ENCODE data around the gene HJV. TPM values are rescaled to one million over a fixed set of nuclear protein-coding genes. Genes with fewer than 3 reads are reported as not detected.
A peak's percentile ranks its signal among the peaks of the same experiment; 100 is the strongest.

The HJV gene
- total RNA-seq, 6 experiments from 2014 or later: 53.0 to 215 (median 109) TPM

DNA sequence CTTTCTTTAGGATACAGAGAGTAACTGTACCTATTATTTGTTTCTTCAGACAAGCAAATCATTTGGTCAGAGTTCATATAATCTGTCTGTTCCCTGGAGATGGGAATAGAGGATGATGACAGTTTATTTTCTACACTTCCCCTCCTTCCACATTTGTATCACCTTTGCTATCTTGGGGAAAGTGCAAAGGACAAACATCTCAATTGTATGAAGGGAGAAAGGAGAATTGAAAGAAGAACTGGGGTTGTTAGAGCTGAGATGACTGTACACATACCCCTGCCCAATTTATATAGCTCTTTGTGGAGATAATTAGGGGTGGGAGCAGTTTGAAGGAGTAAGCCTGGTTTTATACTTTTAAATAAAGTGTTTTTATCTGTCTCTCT lies 43.1 kb downstream of the HJV start:
- H3K9me3 ChIP-seq: no peaks in the 10 kb centered on the region
- no peaks in the 10 kb centered on the region for H3K27me3 ChIP-seq
- H3K36me3 ChIP-seq: no peaks in the 10 kb centered on the region
- ATAC-seq (no peak), DNase-seq (no peak)
- peak overlapping the region; percentile 77 to 91 (median 86) for H3K27ac ChIP-seq
- peaks cover 0 to 43% (median 11%) of the 10 kb centered on the region in 4 donors for H3K4me1 ChIP-seq
- TF ChIP-seq POLR2A (IDR thresholded peaks at IDR 0.05): no peak
- TF ChIP-seq CTCF (IDR thresholded peaks at IDR 0.05): no peak
- peak overlapping the region in 1 of 3 donors; percentile 5 for H3K4me3 ChIP-seq
- intact Hi-C loops (cut with DNase I): loop anchor here in 1 of 2 donors (5.0 kb wide), 1 partner anchor 34 kb away; no protein-coding TSS in a partner anchor

DNA sequence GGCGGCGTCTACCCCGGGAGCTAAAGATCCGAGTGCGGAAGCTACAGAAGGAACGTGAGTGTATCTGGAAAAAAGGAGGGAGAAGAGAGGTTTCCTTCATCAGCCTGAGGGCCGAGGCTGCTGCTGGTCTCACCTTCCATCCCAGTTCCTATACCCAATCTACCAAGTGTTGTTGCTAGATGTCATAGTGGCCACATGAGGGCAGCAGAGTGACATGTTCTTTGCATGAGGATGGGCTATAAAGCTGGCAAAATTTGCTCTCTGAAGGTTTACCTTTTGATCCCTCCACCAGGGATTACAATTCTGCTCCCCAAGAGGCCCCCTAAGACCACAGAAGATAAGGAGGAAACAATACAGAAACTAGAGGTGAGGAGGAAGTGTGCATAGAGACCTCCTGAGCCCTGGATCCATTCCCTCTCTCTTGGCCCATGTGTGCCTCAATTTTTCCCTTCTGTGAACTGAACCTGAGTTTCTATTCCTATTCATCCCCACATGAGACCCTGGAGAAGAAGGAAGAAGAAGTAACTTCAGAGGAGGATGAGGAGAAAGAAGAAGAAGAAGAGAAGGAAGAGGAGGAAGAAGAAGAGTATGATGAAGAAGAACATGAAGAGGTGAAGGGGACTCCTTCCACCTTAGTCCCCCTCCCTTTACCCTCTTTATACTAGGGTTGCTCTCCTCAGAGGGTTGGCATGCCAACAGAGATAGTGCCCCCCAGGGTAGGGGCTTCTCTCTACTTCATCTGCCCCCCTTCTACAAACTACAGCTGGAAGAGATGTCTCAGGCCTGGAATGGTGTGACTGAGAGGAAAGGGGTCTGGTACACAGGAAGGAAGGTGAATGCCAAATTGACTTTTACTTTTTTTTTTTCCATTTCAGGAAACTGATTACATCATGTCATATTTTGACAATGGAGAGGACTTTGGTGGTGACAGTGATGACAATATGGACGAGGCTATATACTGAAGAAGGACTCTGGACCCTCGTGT lies 43.8 kb downstream of the HJV start:
- TF ChIP-seq CTCF (IDR thresholded peaks at IDR 0.05) (peak; percentile 83 to 91 (median 84)), POLR2A (IDR thresholded peaks at IDR 0.05) (no peak)
- DNase-seq (peak; percentile 65 to 77 (median 65)), ATAC-seq (peak; percentile 65 to 74 (median 70))
- Histone ChIP-seq H3K36me3 (no peaks in the 10 kb centered on the region), H3K27me3 (no peaks in the 10 kb centered on the region), H3K27ac (peak overlapping the region; percentile 77 to 91 (median 86)), H3K4me1 (peaks cover 0 to 43% (median 15%) of the 10 kb centered on the region in 4 donors), H3K9me3 (no peaks in the 10 kb centered on the region), H3K4me3 (no peak overlapping the region)
- intact Hi-C loops (cut with DNase I): loop anchor here in 1 of 2 donors (5.0 kb wide), 1 partner anchor 35 kb away; no protein-coding TSS in a partner anchor
- 17% methylated on average over 9 of the region's 9 CpGs for WGBS (ENCODE audit: insufficient coverage, low coverage, low lambda C conversion rate, missing lambda C conversion rate)

- no peak overlapping the region for H3K4me3 ChIP-seq
- ATAC-seq: no peak
- WGBS (ENCODE audit: insufficient coverage, low coverage, low lambda C conversion rate, missing lambda C conversion rate): 63% methylated on average over 4 of the region's 5 CpGs
- no peaks in the 10 kb centered on the region for H3K9me3 ChIP-seq
- no peak overlapping the region for H3K27ac ChIP-seq
- no peaks in the 10 kb centered on the region for H3K36me3 ChIP-seq
- intact Hi-C loops (cut with DNase I): loop anchor here in 1 of 2 donors (5.0 kb wide), 1 partner anchor 35 kb away; no protein-coding TSS in a partner anchor
- TF ChIP-seq POLR2A (IDR thresholded peaks at IDR 0.05) (no peak), CTCF (IDR thresholded peaks at IDR 0.05) (no peak)
- H3K4me1 ChIP-seq: peaks cover 0 to 37% (median 15%) of the 10 kb centered on the region in 4 donors
- no peaks in the 10 kb centered on the region for H3K27me3 ChIP-seq
- no peak for DNase-seq
Observed at GRCh38 chr1:145977016-145977415, 44.5 kb downstream of the HJV start.

DNA sequence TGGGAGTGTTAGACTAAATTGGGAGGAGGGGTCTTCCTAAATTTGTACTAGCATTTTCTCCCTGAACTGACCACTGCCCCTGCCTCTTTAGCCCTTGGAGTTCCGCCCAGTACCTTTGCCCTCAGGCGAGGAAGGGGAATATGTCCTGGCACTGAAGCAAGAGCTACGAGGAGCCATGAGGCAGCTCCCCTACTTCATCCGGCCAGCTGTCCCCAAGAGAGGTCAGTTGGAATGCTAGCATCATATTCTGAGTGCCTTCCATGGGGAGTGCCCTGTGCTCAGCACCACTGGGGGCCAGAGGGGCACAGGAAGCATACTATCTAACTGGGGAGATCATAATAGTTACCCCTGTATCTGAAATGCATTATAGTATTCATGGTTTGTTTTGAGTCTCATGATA lies 46.3 kb downstream of the HJV start:
- H3K9me3 ChIP-seq: no peaks in the 10 kb centered on the region
- peak in 1 of 3 donors; percentile 45 for DNase-seq
- intact Hi-C loops (cut with DNase I): loop anchor here in 1 of 2 donors (5.0 kb wide), 1 partner anchor 37 kb away; no protein-coding TSS in a partner anchor
- TF ChIP-seq POLR2A (IDR thresholded peaks at IDR 0.05) (no peak), CTCF (IDR thresholded peaks at IDR 0.05) (no peak)
- peak in 1 of 4 donors; percentile 6 for ATAC-seq
- H3K27me3 ChIP-seq: no peaks in the 10 kb centered on the region
- peaks cover 0 to 20% (median 9%) of the 10 kb centered on the region in 4 donors for H3K4me1 ChIP-seq
- 38% methylated on average over 4 of the region's 4 CpGs for WGBS (ENCODE audit: insufficient coverage, low coverage, low lambda C conversion rate, missing lambda C conversion rate)
- no peak overlapping the region for H3K4me3 ChIP-seq
- no peak overlapping the region for H3K27ac ChIP-seq
- H3K36me3 ChIP-seq: no peaks in the 10 kb centered on the region
